ENCODE results near the gene LRRK1. TPM values are rescaled to one million over a fixed set of nuclear protein-coding genes. Genes with fewer than 3 reads are reported as not detected.

Gene LRRK1
- total RNA-seq, 1 experiment from 2014 or later, result 3.7 TPM

DNA sequence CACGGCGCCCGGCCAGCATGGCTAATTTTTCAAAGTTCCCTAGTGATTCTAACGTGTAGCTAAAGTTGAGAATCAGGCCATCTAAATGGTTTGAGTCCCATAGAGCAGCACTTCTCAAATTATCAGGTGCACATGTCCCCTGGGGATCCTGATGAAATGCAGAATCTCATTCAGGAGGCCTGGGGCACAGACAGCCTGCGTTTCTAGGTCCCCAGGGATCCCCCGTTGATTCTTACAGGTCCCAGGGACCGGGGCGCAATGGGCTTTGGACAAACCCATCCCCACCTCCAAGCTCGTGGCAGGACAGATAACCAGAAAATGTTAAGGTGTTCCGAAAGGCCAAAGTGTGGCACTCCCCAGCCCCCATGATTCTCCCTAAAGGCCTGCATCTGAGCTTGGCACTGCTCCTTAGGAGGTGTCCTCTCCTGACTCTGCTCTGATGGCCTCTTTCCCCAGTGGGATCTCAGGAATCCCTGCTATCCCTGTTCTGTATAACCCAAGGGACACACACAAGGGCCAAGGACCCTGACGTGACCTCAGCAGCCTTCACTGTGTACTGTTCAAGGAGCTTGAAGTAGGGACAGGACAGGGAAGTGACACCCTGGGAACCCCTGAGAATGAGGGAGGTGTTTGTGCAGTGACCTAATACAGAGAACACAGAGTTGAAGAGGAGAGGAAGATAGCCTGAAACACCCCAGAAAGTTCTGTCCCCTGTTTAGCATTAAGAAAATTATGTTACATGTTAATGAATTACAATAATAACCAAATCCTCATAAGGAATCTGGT is 8.0 kb downstream of the LRRK1 start:
- Histone ChIP-seq H3K36me3 (peaks cover 28% of the 10 kb centered on the region), H3K4me3 (no peak overlapping the region), H3K27me3 (replicated peaks) (no peaks in the 10 kb centered on the region), H3K9me3 (replicated peaks) (no peaks in the 10 kb centered on the region), H3K27ac (no peak overlapping the region), H3K4me1 (replicated peaks) (peaks cover under 1% of the 10 kb centered on the region; the same call in 1 of the 2 replicates)
- DNase-seq (ENCODE audit: low read depth in 1 of 2, low spot score in 2 of 2), result peak in 1 of 2 experiments; percentile 32

DNA sequence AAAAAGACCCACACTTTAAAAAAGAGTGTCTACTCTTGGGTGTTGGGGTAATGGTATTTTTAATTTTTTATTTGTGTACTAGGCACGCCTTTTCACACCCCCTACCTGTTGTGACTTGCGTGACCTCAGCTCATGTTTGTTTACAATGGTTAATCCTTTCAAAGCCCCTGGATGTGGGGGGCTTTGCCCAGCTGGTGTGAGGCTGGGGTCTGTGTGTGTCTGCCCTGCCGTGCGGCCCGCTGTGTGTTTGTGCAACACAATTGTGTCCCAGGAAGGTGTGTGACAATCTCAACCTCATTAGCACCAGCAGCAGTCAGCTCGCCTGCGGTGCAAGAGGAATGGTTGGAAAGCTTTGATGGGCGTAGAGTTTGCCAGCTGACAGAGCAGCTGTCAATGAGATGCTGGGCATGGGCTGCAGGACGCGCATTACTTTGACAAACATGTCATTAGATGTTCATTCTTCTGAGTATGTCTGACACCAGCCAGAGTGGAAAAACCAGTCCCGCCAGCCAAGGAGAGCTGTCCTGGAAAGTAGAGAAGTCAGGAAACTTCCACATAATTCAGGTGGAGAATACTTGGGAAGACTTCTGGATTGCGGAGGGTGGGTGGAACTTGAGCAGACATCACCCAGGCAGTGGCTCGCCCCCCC is 9.6 kb downstream of the LRRK1 start:
- H3K4me3 ChIP-seq, result no peak overlapping the region
- no peaks in the 10 kb centered on the region for H3K9me3 ChIP-seq (replicated peaks)
- peaks cover 10% of the 10 kb centered on the region for H3K4me1 ChIP-seq (replicated peaks)
- peaks cover 28% of the 10 kb centered on the region for H3K36me3 ChIP-seq
- peak in 1 of 2 experiments; percentile 33 for DNase-seq (ENCODE audit: low read depth in 1 of 2, low spot score in 2 of 2)
- no peaks in the 10 kb centered on the region for H3K27me3 ChIP-seq (replicated peaks)
- H3K27ac ChIP-seq, result no peak overlapping the region

DNA sequence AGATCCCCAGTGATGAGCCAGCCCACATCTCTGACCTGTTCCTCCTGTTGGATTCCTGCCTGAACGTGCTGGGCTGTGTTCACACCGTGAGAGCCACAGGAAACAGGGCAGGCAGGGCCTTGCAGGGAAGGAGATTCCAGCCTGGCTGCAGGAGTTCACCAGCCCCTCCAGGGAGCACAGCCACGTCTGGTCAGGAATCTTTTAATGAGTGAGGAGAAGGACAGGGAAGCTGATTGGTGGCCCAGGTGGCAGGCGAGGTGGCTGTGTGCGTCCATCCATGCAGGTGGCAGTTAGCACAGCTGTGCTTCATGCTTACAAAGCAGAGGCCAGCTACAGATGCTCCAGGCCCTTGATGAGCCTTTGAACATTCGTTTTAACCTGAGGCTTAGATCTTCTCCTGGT is 10.5 kb downstream of the LRRK1 start:
- peak in 1 of 2 experiments; percentile 26 for DNase-seq (ENCODE audit: low read depth in 1 of 2, low spot score in 2 of 2)
- Histone ChIP-seq H3K4me3 (no peak overlapping the region), H3K9me3 (replicated peaks) (no peaks in the 10 kb centered on the region), H3K27ac (no peak overlapping the region), H3K4me1 (replicated peaks) (peaks cover 10% of the 10 kb centered on the region), H3K36me3 (peaks cover 25% of the 10 kb centered on the region), H3K27me3 (replicated peaks) (no peaks in the 10 kb centered on the region)

DNA sequence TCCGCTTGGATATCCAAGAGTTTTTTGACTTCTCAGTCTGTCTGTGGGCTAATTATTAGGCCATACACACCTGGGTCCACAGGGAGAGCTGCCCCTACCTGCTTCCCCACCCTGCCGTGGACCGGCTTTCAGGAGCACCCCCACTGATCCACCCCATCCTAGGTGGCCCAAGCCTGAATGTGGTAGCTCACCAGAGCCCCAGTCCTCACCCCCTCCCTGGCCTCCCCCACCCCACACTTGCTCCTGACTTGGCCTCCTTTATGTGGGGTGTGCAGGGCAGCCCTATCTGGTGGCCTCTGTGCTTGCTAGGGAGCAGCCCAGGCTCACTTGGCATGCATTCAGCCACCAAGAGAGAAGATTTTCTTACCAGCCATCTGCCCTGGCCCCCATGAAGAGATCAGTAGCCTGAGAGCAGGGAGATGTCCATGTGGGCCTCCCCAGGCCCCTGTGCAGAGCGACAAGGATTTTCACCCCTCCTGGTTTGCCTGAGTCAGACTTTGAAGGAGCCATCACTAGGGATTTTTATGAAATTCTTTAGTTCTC is 11.2 kb downstream of the LRRK1 start:
- peaks cover 10% of the 10 kb centered on the region for H3K4me1 ChIP-seq (replicated peaks)
- DNase-seq (ENCODE audit: low read depth in 1 of 2, low spot score in 2 of 2), result peak in 1 of 2 experiments; percentile 22

DNA sequence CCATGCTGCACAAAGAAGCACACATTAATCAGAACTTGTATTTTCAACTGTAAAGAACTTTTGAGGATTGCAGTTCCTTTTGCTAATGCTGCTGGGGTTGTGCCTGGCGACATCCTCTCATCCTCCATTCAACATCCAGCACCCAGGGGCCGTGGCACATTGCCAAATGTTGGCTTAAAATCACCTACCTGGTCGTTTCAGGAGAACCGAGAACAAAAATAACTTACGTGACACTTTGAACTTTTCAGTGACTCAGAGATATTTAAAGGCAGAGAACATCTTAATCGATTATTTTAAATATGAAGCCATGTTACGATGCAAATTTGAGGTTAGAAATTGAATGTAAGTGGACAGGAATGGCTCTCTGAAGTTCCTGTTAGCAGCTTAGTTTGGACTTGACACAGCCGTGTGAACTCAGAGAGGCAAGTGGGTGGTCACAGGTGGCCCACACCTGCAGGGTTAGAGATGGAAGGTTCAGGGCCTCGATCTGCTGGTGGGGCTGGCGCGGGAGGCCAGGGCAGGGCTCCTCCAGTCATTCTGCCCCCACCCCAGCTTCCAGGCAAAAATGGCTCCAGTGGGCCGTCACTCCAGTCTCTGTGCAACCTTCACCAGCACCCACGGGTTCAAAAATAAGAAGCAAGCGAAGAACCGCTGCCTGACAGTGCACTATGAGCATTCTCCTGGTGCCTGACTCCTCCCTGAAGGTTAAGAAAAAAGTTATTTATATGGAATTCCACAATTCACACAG is 12.2 kb downstream of the LRRK1 start:
- peaks cover 10% of the 10 kb centered on the region for H3K4me1 ChIP-seq (replicated peaks)
- no peaks in the 10 kb centered on the region for H3K9me3 ChIP-seq (replicated peaks)
- peak in 1 of 2 experiments; percentile 18 for DNase-seq (ENCODE audit: low read depth in 1 of 2, low spot score in 2 of 2)
- no peak overlapping the region for H3K4me3 ChIP-seq
- H3K36me3 ChIP-seq, result peaks cover 12% of the 10 kb centered on the region
- no peaks in the 10 kb centered on the region for H3K27me3 ChIP-seq (replicated peaks)
- no peak overlapping the region for H3K27ac ChIP-seq

More for the DNA sequence above, 11.2 kb downstream of the LRRK1 start:
- Histone ChIP-seq H3K27ac (no peak overlapping the region), H3K4me3 (no peak overlapping the region), H3K36me3 (peaks cover 20% of the 10 kb centered on the region), H3K9me3 (replicated peaks) (no peaks in the 10 kb centered on the region), H3K27me3 (replicated peaks) (no peaks in the 10 kb centered on the region)

DNA sequence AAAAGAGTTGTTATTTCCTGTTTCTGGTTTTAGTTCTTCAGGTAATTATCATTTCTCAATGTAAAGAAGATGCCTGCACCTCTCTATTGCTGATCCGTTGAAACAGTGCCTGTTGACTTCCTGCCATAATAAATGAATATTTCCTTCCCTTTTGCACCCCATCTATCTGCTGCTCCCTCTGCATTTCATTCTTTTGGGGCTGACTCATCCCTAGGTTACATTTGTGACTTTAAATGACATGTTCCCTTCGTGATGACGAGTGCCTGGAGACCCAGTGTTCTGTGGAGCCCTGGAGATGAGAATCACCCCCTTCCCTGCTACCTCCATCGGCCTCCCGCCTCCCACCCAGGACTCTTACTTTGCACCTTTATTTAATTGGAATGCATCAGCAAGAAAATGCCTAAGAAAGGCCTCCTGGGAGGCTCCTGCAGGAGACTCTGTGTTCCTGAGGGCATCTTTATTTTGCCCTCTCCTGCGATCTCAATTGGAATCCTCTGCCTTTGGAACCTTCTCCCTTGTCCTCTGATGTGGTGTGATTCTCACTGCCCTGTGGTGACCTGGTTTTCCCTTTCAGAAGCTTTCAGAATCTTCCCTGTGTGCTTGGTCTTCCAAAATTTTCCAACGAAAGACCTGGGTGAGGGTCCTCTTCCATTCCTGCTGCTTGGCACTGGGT is 13.7 kb downstream of the LRRK1 start:
- H3K9me3 ChIP-seq (replicated peaks), result no peaks in the 10 kb centered on the region
- H3K27me3 ChIP-seq (replicated peaks), result no peaks in the 10 kb centered on the region
- DNase-seq (ENCODE audit: low read depth in 1 of 2, low spot score in 2 of 2), result peak in 1 of 2 experiments; percentile 15
- no peak overlapping the region for H3K27ac ChIP-seq
- H3K4me3 ChIP-seq, result no peak overlapping the region
- H3K36me3 ChIP-seq, result peaks cover 6% of the 10 kb centered on the region; the same call in 1 of the 2 replicates
- H3K4me1 ChIP-seq (replicated peaks), result peaks cover 10% of the 10 kb centered on the region

DNA sequence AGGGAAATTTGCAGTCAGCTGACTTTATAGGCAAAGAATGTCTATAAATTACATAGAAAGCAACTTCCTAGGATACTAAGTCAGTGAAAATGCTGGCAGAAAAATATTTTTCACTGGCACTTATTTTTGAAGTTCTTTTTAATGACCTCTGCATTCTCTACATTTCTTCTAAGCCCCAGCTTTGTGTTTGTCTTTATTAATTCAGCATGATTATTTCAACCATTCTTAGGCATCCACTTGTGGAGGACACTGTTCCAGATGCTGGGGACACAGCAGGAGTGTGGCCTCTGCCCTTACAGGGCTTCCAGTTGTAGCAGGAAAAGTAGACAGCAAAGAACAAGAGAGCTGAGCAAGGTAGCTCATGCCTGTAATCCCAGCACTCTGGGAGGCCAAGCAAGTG is 15.0 kb downstream of the LRRK1 start:
- Histone ChIP-seq H3K9me3 (replicated peaks) (no peaks in the 10 kb centered on the region), H3K4me3 (no peak overlapping the region), H3K27me3 (replicated peaks) (no peaks in the 10 kb centered on the region), H3K27ac (no peak overlapping the region), H3K4me1 (replicated peaks) (peaks cover 10% of the 10 kb centered on the region), H3K36me3 (0 out of 2 replicates have a peak, but pooled peaks cover 6% of the 10 kb centered on the region)
- DNase-seq (ENCODE audit: low read depth in 1 of 2, low spot score in 2 of 2), result no peak

DNA sequence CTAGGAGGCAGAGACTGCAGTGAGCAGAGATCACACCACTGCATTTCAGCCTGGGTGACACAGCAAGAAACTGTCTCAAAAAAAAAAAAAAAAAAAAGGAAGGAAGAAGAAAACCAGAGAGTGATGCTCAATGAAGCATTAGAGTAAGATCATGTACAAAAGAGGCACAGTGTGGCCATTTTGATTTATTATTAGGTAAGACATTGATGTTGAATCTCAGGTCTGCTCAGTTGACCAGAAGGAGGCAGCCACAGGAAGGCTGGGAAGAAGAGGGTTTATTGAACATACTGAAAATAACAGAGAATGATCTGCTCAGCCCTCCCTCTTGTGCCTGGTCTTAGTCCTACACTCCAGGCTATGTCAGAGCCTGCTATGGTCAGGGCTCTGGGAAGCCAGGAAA is 15.6 kb downstream of the LRRK1 start:
- DNase-seq (ENCODE audit: low read depth in 1 of 2, low spot score in 2 of 2), result no peak
- no peak overlapping the region for H3K4me3 ChIP-seq

DNA sequence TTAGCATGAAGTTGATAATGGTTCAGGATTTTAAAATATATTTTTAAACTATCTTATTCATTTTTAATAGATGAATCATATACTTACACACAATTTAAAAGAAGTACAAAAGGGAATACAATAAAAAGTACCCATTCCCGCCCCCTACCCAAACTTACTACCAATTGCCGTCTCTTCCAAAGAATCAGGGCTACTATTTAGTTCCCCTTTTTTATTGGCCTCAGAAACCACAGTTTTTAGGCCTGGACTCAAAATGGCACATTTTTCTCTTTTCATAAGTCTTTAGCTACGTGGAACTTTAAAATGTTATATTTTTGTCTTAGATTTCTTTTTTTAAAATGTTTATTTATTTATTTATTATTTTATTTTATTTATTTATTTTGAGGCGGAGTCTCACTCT is 18.0 kb downstream of the LRRK1 start:
- DNase-seq (ENCODE audit: low read depth in 1 of 2, low spot score in 2 of 2), result no peak
- H3K36me3 ChIP-seq, result no peaks in the 10 kb centered on the region

More for the DNA sequence above, 15.6 kb downstream of the LRRK1 start:
- Histone ChIP-seq H3K9me3 (replicated peaks) (no peaks in the 10 kb centered on the region), H3K4me1 (replicated peaks) (peaks cover 10% of the 10 kb centered on the region), H3K27ac (no peak overlapping the region), H3K27me3 (replicated peaks) (no peaks in the 10 kb centered on the region), H3K36me3 (0 out of 2 replicates have a peak, but pooled peaks cover 6% of the 10 kb centered on the region)

DNA sequence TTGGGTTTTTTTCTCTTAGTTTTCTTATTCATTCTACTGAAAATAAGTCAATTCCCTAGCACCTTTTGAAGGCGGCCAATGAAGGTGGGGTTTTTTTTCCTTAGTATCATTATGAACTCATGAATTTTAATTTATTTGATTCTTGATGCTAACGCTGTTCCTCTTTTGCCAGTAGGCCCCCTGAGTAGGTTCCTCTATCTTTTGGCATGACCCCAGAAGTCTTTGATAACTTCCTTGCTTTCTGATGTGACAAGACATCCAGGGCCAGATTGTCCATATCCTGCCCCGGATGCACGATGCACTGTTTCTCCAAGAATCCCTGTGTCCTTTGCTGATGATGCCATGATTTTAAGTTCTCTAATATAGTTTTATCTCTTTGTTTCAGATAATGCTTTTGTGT is 20.6 kb downstream of the LRRK1 start:
- Histone ChIP-seq H3K36me3 (0 out of 2 replicates have a peak, but pooled peaks cover 4% of the 10 kb centered on the region), H3K4me3 (no peak overlapping the region), H3K4me1 (replicated peaks) (no peaks in the 10 kb centered on the region), H3K27ac (no peak overlapping the region), H3K27me3 (replicated peaks) (no peaks in the 10 kb centered on the region), H3K9me3 (replicated peaks) (no peaks in the 10 kb centered on the region)
- DNase-seq (ENCODE audit: low read depth in 1 of 2, low spot score in 2 of 2), result no peak

More for the DNA sequence above, 18.0 kb downstream of the LRRK1 start:
- no peaks in the 10 kb centered on the region for H3K9me3 ChIP-seq (replicated peaks)
- no peak overlapping the region for H3K4me3 ChIP-seq
- H3K27me3 ChIP-seq (replicated peaks), result no peaks in the 10 kb centered on the region
- peaks cover 9% of the 10 kb centered on the region for H3K4me1 ChIP-seq (replicated peaks)
- no peak overlapping the region for H3K27ac ChIP-seq

DNA sequence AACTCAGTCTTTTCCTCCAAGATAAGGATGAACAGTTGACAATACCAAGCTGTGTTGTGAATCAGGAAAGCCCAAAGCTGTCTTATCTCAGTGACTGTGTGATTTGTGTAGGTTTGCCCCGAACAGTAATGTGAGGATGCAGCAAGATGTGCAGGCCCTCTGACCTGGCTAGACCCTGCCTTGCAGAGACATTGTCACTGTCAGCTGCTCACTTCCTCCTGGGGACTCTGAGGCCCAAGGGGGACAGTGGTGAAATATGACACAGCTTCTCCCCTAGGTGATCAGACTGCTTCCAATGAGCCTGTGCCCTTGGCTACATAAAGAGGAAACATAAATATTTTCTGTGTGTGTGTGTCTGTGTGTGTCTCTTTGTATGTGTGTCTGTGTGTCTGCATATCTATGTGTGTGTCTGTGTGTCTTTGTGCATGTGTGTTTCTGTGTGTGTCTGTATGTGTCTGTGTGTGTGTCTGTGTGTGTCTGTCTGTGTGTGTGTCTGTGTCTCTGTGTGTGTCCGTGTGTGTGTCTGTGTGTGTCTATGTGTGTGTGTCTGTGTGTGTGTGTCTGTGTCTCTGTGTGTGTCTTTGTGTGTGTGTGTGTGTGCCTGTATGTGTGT is 21.7 kb downstream of the LRRK1 start:
- H3K27ac ChIP-seq, result no peak overlapping the region
- H3K4me1 ChIP-seq (replicated peaks), result no peaks in the 10 kb centered on the region
- H3K36me3 ChIP-seq, result 0 out of 2 replicates have a peak, but pooled peaks cover 4% of the 10 kb centered on the region
- DNase-seq (ENCODE audit: low read depth in 1 of 2, low spot score in 2 of 2), result no peak
- H3K27me3 ChIP-seq (replicated peaks), result no peaks in the 10 kb centered on the region
- no peaks in the 10 kb centered on the region for H3K9me3 ChIP-seq (replicated peaks)
- no peak overlapping the region for H3K4me3 ChIP-seq

DNA sequence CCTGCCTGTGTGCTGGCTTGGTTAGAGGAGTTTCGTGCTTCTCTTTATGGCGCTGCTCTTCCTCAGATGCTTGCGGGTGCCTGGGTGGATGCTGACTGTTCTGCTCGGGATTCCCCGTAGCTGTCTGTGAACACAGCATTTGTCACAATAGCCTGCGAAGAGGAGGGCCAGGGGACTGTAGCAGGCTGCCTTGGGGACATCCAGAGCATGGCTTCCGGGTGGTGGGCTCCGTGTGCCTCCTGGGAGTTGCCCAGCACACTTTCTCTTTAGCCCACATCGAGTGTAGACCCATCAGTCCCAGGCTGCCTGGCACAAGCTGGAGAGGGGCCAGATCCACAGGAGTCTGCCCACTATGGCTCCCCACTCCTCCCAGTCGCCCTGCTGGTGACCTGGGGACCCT is 22.4 kb downstream of the LRRK1 start:
- Histone ChIP-seq H3K36me3 (0 out of 2 replicates have a peak, but pooled peaks cover 4% of the 10 kb centered on the region), H3K4me3 (no peak overlapping the region), H3K4me1 (replicated peaks) (no peaks in the 10 kb centered on the region), H3K9me3 (replicated peaks) (no peaks in the 10 kb centered on the region), H3K27me3 (replicated peaks) (no peaks in the 10 kb centered on the region), H3K27ac (no peak overlapping the region)
- DNase-seq (ENCODE audit: low read depth in 1 of 2, low spot score in 2 of 2), result no peak
